Neural progenitor cell (in vitro differentiated cells): ENCODE data around the gene RNF180.

ENCODE experiments used
- CTCF ChIP-seq: fragments of 200-600 bp; sonication (generic); IDR thresholded peaks from 2 replicates; pipeline ENCODE4 v1.5.1; 2017; ENCODE audit warnings: antibody characterized with exemption, mild to moderate bottlenecking
- EZH2 ChIP-seq: fragments of 200-600 bp; sonication (generic); IDR thresholded peaks from 2 replicates; pipeline ENCODE4 v1.6.1; 2017; ENCODE audit warnings: antibody characterized with exemption, mild to moderate bottlenecking, moderate library complexity
- EZH2phosphoT487 ChIP-seq: fragments of 200-600 bp; sonication (generic); IDR thresholded peaks from 2 replicates; pipeline ENCODE4 v1.6.1; 2017; ENCODE audit warnings: antibody characterized with exemption

DNA sequence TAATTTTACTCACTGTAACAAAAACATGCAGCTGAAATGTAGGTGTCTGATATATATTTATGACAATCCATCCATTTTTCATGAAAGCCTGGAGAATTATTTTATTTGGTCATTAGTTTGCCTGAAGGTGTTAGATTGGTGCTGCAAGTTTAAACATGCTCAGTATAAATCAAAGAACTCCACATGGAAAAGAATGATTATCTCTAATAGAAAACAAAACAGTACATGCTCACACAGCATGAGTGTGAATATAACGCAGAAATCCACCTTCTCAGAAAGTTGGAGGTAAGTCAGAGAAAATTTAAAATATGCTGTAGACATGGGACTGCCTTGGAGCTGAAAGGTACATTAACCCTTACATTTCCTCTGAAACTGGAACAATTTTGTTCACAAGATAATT lies 174.7 kb downstream of the RNF180 start:
- no peak for TF ChIP-seq EZH2
- TF ChIP-seq CTCF = no peak
- no peak for TF ChIP-seq EZH2phosphoT487
